Islet of Langerhans (tissue), 1 donor: Measurements from ENCODE around the gene PCIF1.

ENCODE experiments used
- FAIRE-seq: peaks from one replicate; lab custom pipeline; 2011; peaks lifted over from hg19 to GRCh38; lab: Jason Lieb, UNC

PCIF1 gene

DNA sequence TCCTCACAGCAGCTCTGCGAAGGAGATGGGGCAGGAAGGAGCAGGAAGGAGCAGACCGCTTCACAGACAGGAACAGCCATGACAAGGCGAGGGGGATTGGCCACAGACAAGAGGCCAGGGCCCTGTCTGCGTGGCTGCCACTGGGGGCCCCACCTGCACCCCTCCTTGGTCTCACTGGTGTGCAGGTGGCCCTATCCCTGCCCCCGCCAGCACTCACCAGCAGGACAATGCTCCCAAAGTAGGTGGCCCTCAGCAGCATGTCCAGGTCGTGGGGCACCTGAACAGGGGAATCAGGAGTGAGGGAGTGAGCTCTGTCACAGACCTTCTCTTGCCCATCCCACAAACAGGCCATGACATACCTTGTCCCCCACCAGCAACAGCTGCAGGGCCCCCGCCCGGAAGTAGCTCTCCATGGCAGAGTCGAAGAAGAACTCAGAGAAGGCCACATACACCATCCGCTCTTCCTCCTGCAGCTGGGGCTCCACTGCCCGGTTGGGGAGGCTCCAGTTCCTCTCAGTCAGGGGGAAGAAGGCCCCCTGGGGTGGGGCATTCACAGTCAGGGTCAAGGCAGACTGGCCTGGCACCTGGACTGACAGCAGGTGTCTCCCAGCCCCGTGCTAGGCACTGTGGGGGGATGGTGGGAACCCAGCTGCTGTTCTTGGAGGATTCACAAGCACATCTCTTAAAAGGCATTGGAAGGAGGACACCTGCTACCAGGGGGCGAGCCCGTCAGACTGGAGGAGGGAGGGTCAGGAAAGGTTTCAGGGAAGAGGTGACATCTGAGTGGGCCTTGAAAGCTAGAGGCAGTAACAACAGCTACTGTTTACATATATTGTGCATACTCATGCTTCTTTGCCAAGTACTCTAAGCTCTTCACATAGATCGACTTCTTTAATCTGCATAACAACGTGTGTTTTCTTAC is 29.6 kb upstream of the PCIF1 start:
- no peak for FAIRE-seq

DNA sequence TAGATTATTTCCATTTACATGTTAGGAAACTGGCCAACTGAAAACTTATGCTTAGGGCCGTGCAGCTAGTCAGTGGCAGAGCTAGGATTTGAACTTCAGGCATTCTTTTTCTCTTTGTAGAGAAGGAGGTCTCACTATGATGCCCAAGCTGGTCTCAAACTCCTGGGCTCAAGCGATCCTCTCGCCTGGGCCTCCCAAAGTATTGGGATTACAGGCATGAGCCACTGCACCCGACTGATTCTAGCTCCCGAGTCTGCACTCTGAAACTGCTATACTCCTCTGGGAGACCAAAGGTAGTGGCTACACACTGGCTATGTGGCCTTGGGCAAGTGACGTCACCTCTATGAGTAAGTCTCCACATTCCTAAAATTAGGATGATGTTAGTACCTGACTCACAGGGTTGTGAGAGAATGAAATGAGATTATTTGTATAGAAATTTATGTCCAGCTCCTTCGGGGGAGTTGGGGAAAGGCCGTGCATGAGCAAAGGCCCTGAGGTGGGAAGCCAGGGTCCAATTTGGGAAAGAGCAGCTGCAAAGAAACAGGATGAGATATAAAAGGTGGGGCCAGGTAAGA is 28.9 kb upstream of the PCIF1 start:
- no peak for FAIRE-seq

DNA sequence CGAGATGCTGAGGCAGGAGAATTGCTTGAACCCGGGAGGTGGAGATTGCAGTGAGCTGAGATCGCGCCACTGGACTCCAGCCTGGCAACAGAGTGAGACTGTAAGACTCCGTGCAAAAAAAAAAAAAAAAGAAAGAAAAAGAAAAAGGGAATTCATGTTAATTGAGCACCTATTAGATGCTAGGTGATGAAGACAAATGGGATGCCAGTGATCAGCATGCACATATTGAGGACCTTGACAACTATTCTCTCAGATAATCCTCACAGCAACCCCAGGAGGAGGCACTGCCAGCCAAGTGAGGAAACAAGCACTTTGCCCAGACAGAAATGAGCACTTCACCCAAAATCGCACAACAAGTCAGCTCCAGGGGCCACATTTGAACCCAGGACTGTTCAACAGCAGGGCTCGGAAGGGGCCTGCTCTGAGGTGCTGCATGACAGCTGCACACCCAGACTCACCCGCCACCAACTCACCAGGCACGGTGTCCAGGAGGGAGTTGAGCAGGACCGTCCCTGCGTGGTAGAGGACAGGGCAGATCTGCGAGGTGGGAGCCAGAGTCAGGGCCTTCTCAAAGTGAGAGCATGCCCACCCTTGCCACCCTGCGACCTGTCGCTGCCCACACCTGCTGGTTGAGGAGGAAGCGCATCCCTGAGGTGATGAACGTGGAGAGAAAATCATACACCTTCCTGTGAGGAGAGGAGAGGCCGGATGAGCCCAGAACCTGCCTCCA is 27.1 kb upstream of the PCIF1 start:
- FAIRE-seq, result no peak

DNA sequence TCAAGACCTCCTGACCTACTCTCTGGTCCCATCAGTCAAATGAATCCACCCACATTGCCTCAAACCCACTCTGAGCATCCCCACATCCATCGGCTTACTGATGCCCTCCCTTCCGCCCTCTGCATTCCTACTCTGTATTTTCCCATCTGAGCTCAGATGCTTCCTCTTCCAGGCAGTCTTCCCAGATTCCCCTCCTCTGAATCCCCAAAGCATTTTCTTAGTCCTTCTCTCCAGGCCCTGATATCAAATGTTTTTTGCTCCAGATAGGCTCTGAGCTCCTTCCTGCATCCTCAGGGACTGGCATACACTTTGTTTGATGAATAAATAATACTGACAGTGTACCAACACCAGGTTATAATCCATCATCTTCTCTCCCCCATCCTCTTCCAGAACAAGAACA is 26.4 kb upstream of the PCIF1 start:
- FAIRE-seq, result no peak

DNA sequence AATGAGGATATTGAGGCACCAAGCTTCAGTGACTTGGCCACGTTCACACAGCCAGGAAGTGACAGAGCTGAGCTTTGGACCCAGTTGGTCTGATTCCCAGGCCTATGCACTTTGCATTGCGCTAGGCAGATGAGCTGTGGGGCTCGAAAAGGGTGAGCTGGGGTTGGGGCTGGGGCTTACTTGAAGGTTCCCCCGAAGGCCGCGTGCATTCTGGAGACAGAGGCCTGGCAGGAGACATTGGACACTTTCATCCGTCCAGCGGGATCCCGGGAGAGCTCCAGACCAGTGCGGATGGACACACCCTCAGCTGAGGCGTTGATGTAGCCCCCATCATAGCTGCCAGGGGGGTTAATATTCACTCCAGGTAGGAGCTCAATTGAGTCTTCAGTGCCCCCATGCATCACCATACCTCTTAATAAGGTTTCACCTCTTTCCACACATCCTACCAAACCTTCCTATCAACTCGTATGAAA is 25.1 kb upstream of the PCIF1 start:
- no peak for FAIRE-seq

DNA sequence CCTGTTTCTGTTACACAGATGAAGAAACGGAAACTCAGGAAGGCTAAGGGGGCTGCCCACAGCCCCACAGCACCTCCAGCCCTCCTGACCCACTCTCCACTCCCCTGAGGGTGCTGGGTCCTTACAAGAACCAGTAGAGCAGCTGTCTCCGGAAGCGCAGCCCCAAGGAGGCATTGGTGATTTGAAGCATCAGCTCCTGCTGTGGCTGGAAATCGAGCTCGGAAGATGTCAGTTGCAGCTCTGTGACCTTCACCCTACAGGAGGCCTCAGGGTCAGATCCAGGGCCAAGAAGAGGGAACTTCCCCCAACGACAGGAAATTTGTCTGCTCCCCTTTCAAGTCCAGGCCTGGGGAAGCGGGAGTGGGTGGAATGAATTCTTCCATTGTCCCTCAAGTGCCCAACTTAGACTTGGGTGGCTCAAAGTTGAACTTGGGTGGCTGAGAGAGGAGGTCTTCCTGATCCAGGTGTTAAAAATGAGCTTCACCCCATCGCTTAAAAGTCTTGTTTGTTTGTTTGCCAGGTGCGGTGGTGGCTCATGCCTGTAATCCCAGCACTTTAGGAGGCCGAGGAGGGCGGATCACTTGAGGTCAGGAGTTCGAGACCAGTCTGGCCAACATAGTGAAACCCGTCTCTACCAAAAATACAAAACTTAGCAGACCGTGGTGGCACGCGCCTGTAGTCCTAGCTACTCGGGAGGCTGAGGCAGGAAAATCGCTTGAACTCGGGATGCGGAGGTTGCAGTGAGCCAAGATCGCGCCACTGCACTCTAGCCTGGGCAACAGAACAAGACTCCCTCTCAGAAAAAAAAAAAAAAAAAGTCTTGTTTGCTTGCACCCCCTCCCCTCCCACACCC is 24.4 kb upstream of the PCIF1 start:
- FAIRE-seq, result no peak

DNA sequence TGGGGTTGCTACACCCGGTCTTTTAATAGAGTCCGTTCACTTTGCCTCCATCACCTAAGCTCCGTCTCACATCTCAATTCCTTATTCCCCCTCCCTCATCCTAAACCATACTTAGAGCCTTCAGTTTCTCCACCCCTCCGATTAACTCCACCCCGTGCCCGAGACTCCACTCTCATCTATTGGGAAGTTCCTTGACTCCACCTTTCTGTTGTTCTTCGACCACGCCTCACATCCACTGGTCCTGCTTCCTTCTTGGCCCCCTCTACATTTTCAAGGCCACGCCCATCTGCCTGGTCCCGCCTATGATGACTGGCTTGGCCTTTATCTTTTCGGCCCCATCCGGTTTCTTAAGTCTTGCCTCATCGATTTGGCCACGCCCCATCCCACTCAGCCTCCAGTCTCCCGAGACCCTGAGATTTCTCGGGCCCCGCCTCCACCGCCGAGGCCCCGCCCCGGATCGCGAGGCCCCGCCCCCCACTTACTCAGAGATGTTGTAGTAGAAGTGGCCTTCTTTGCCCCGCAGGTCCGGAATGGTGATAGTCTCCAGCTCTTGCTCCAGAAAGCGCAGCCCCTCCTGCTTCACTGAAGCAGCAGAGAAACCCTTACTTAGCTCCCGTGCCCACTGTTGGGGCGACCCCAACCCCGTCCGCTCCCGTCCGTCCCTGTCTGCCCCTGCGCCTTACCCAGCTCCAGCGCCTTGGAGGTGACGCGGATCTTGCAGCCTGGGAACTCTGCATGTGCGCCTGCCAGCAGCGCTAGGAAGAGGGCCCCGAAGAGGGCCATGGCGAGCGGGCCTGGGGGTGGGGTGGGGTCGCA is 23.6 kb upstream of the PCIF1 start:
- no peak for FAIRE-seq

DNA sequence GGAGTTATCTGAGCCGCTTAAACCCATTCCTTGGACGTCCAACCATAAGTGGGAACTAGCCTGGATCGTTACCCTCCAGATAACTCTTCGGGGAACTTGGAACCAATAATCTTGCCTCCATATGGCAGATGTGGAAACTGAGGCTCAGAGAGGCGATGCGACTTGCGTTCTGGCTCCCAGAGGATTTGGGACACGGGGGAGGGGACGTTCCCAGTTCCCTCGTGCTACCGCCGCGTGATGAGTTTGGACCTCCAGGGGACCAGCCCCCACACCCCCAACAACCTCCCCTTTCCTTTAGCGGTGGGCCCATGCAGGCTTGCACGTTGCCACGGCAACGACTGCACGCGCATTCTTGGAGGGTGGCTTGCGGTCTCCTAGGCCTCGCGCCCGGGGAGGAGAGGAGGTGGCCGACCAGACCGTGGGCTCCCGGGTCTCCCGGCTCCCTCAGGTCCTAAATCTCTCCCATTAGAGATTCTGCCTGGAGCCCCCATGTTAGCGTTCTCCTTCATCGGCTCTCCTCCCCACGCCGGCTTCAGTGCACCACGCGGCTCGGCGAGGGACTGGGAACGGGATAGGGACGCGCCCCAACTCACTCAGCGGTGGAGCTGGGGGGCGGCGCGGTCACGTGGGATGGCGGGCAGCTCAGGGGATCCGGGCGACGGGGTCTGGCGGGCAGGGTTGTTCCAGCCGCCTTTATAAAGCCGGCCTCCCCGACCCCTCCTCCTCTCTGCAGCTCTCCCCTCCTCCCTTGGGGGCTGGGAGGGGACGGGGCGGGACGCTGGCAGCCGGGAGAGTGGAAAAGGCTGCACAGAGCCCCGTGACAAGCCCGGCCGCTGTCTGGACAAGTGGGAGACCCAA is 22.8 kb upstream of the PCIF1 start, which contains the start of gene PLTP:
Gene PLTP, minus strand, starts transcription at position 670 of the 858 bp plus-strand sequence. CDS start 703 bp downstream, outside the sequence.
- no peak for FAIRE-seq

DNA sequence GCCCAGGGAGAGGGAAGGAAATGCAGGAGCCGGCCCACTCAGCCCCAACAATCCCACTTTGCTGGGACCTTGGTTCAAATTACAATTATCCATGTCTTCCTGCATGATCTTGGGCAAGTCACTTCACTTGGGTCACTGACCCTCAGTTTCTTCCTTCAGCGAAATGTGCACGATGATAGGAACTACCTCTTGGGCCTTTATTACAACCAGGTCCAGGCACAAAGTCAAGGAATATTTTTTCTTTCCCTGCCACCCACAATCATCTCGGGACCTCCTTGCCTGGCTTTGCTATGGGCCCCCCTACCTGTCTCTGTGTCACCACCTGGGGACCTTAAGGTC is 22.2 kb upstream of the PCIF1 start:
- no peak for FAIRE-seq

DNA sequence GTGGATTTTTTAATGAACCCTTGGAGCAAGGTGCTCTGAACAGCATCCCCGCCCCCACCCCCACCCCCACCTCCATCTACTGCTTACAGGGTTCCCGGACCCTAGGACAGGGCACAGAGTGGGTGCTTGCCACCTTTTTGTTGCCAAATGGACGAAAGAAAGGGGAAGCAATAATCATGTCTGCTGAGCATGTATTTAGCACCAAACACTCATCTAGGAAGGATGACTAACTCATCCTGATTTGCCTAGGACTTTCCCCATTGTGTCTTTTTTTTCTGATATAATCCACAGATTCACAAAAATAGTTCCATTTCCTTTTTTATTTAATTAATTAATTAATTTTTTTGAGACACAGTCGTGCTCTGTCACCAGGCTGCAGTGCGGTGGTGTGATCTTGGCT is 21.4 kb upstream of the PCIF1 start:
- no peak for FAIRE-seq

DNA sequence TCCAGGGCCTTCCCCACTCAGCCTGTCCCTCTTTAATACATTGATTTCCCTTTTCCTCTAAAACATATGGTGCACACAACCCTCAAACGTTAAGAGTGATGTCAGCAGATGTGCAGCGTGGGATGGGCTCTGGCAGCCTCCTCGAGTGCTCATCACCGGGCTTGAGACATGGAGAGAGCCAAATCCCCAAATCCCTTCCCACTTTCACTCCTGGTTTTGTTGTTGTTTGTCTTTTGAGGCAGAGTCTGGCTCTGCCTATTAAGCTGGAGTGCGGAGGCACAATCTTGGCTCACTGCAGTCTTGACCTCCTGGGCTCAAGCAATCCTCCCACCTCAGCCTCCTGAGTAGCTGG is 16.7 kb upstream of the PCIF1 start:
- no peak for FAIRE-seq

DNA sequence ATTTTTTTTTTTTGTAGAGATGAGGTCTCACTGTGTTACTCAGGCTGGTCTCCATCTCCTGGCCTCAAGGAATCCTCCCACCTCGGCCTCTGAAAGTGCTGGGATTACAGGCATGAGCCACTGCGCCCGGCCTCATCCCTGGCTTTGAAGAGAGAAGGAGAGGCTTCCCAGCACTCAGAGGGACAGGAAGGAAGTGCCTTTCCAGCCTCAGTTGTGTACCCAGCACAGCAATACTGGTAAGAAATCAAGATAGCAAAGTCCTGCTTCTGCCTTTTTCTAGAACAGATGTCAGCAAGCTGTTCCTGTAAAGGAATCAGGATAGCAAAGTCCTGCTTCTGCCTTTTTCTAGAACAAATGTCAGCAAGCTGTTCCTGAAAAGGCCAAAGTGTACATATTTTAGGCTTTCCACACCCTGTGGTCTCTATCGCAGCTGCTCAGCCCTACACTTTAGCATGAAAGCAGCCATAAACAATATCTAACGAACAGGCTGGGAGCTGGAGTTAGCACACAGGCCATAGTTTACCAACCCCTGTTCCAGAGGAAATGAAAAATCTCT is 16.2 kb upstream of the PCIF1 start:
- no peak for FAIRE-seq

DNA sequence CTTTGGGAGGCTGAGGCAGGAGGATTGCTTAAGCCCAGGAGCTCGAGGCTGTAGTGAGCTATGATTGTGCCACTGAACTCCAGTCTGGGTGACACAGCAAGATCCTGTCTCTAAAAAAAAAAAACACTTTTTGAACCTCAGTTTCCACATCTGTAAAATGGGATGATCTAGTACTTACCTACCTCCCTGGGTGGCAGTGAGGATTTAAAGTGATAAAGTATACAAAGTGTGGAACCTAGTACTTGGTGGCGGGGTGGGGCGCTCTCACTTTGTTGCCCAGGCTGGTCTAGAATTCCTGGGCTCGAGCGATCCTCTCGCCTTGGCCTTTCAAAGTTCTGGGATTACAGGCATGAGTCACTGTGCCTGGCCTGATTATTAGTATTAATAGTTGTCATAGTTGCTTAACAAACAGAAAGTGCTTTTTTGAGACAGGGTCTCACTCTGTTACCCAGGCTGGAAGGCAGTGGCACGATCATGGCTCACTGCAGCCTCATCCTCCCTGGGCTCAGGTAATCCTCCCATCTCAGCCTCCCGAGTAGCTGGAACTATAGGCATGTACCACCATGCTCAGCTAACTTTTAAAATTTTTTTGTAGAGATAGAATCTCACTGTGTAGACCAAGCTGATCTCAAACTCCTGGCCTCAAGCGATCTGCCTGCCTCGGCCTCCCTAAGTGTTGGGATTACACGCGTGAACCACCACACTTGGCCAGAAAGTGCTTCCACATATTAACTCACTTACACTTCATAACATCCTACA is 15.5 kb upstream of the PCIF1 start:
- FAIRE-seq, result no peak

DNA sequence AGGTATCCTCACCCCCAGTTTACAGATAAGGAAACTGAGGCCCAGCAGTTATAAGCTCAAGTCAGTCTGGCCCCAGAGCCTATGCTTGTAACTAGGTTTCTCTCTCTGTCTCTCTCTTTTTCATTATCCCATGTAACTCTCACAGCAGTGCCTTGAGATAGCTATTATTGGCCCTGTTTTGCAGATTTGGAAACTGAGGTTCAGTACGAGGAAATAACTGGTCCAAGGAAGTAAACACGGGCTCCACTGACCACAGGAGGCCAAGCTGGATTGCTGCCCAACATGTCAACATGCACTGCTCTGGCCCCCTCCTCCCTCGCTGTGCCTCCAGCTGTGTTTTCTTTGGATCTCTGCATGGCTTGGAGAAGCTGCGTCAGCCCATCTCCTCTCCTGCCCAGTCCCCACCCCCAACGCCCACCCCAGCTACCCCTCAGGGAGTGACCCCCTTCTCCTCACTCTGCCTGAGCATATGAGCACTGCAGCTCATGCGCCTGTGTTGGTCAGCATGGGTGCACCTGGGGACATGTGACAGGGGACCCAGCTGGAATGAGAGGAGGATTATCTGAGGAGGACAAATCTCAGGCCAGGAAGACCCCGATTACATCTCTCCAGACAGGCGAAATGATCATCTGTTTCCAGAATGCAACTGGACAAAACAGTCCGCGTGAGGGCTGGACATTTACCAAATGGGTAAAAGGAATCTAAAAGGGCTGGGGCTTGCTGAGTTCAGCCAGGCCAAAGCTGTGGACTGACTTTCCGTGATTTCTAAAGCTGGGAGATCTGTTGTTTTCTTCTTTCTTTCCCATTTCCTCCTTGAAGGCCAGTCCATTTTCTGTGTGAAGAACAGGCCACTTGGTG is 14.7 kb upstream of the PCIF1 start:
- FAIRE-seq, result no peak

DNA sequence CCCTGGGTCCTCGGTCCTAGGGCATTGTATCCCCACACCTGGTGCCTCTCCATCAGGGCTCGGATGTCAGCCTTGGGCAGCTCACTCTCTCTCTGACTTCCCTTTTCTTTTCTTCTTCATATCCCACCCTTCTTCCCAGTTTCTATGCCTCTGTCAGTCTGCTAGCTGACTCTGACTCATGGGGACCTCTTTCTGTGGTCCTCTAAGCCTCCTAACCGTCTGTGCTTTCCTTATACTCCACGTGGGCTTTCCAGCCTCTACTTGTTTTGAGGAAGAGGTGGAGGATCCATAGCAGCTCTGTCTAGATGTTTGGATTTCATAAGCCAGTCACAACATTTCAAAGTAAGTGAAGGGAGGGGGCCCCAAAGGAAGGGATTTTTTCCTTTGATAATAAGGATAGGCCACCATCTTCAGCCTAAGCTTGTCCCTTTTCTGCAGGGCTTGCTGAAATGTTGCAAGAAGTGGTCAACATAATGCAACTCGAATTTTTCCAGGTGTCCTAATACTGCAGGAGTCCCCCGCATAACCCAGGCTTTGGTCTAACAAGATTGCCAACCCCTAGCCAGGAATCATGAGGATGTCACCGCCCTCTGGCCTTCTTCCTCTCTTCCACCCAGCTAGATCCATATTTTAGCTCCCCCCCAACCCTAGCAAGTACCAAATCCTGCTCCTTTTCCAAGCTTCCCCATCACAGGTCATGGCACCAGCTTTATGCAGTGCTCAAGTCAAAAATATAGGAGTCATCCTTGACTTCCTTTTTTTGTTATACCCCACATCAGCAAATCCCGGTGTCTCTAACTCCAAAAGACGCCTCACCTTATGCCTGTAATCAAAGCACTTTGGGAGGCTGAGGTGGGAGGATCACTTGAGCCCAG is 13.8 kb upstream of the PCIF1 start:
- FAIRE-seq, result no peak

DNA sequence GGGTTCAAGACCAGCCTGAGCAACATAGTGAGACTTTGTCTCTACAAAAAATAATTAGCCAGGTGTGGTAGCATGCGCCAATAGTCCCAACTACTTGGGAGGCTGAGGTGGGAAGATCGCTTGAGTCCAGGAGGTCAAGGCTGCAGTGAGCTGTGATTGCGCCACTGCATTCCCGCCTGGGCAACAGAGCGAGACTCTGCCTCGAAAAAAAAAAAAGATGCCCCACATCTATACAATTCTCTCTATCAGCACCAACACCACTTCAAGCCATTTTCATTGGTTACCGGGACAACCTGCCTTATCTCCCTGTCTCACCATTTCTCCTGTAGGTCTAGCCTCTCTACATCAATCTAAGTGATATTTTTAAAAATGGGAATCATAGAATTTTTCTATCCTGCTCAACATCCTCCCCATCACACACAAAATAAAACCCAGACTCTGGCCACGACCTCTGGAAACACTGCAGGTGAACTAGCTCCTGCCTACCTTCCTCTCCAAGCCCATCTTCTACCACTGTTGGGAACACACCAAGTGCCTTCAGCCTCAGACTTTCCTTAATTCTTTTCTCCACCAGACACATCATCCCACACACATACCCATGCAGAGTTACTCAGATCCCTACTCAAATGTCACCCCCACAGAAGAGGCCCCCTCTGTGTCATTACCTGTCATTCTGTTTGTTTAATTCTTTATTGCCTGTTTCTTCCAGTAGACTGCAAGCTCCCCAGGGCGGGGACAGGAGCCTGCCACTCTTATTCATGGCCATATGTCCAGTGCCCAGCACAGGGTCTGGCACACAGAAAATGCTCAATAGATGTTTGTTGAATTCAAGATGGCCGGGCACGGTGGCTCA is 12.9 kb upstream of the PCIF1 start:
- FAIRE-seq, result no peak
